HG03457 (cell line): Measurements from ENCODE around the gene SEMA3A.
"Not testable (repeated sequence)": the region's sequence is repeated elsewhere in the genome, so short reads cannot be mapped to it uniquely, and the experiment has no call there.

Experiments used
- ATAC-seq: cut with Tn5 transposase; IDR thresholded peaks from one replicate; pipeline ENCODE4 v1.9.1; 2021; ENCODE audit warnings: moderate number of reproducible peaks; ENCODE audit not compliant: unreplicated experiment

The SEMA3A gene

GRCh38 chr7:84157171-84157570 is 37.4 kb downstream of the SEMA3A start:
- no peak for ATAC-seq

GRCh38 chr7:84154991-84155781 is 39.4 kb downstream of the SEMA3A start:
- ATAC-seq = no peak

GRCh38 chr7:84152995-84153394 is 41.6 kb downstream of the SEMA3A start:
- ATAC-seq = no peak

- not testable (repeated sequence) for ATAC-seq
Observed at GRCh38 chr7:84150370-84150769, 44.2 kb downstream of the SEMA3A start.

- ATAC-seq = no peak
Observed at GRCh38 chr7:84149573-84149972, 45.0 kb downstream of the SEMA3A start.

- ATAC-seq = no peak
Observed at GRCh38 chr7:84145892-84146291, 48.7 kb downstream of the SEMA3A start.

- ATAC-seq = no peak
Observed at GRCh38 chr7:84144935-84145334, 49.7 kb downstream of the SEMA3A start.

- no peak for ATAC-seq
Observed at GRCh38 chr7:84144480-84144879, 50.1 kb downstream of the SEMA3A start.

GRCh38 chr7:84142726-84143125 is 51.9 kb downstream of the SEMA3A start:
- no peak for ATAC-seq

GRCh38 chr7:84139986-84140729 is 54.4 kb downstream of the SEMA3A start:
- no peak for ATAC-seq

GRCh38 chr7:84138411-84138810 is 56.2 kb downstream of the SEMA3A start:
- no peak for ATAC-seq

- no peak for ATAC-seq
Observed at GRCh38 chr7:84137812-84138211, 56.8 kb downstream of the SEMA3A start.

GRCh38 chr7:84136809-84137208 is 57.8 kb downstream of the SEMA3A start:
- no peak for ATAC-seq

GRCh38 chr7:84136336-84136735 is 58.3 kb downstream of the SEMA3A start:
- no peak for ATAC-seq

GRCh38 chr7:84134169-84134568 is 60.4 kb downstream of the SEMA3A start:
- ATAC-seq = no peak

GRCh38 chr7:84125654-84126053 is 68.9 kb downstream of the SEMA3A start:
- ATAC-seq = no peak

GRCh38 chr7:84123965-84124547 is 70.5 kb downstream of the SEMA3A start:
- no peak for ATAC-seq

GRCh38 chr7:84122582-84123360 is 71.8 kb downstream of the SEMA3A start:
- no peak for ATAC-seq

GRCh38 chr7:84117304-84117703 is 77.3 kb downstream of the SEMA3A start:
- ATAC-seq = no peak

- no peak for ATAC-seq
Observed at GRCh38 chr7:84113906-84114850, 80.4 kb downstream of the SEMA3A start.
